ENCODE data around the gene COL26A1. TPM values are rescaled to one million over a fixed set of nuclear protein-coding genes. Genes with fewer than 3 reads are reported as not detected.

COL26A1 gene
- total RNA-seq, 1 donor from 2014 or later: not detected

- no peak for TF ChIP-seq CTCF (IDR thresholded peaks at IDR 0.05)
- Mint-ChIP-seq H3K27me3 (peaks cover 34% of the 10 kb centered on the region), H3K4me3 (no peak overlapping the region), H3K4me1 (no peaks in the 10 kb centered on the region), H3K9me3 (no peaks in the 10 kb centered on the region), H3K27ac (no peak overlapping the region), H3K36me3 (ENCODE audit: low read depth) (no peaks in the 10 kb centered on the region)
- ChIA-PET CTCF (no interaction called here), POLR2A (no interaction called here)
- DNase-seq (no peak), ATAC-seq (ENCODE audit: low read depth) (no peak)
- intact Hi-C loops (cut with micrococcal nuclease): no loop called here
Observed at GRCh38 chr7:101400751-101401150, 38.1 kb downstream of the COL26A1 start.

GRCh38 chr7:101401390-101402080 is 38.9 kb downstream of the COL26A1 start:
- ChIA-PET POLR2A (no interaction called here), CTCF (interaction anchor here (1.1 kb wide), 1 partner anchor 9 kb away, joined by 4 read pairs; no protein-coding TSS in a partner anchor)
- H3K36me3 Mint-ChIP-seq (ENCODE audit: low read depth): no peaks in the 10 kb centered on the region
- DNase-seq: no peak
- no peak overlapping the region for H3K27ac Mint-ChIP-seq
- H3K27me3 Mint-ChIP-seq: peaks cover 34% of the 10 kb centered on the region
- no peaks in the 10 kb centered on the region for H3K4me1 Mint-ChIP-seq
- no peak for TF ChIP-seq CTCF (IDR thresholded peaks at IDR 0.05)
- no peak overlapping the region for H3K4me3 Mint-ChIP-seq
- H3K9me3 Mint-ChIP-seq: no peaks in the 10 kb centered on the region
- ATAC-seq (ENCODE audit: low read depth): no peak
- intact Hi-C loops (cut with micrococcal nuclease): no loop called here

- CTCF ChIA-PET: interaction anchor here (1.1 kb wide), 1 partner anchor 9 kb away, joined by 4 read pairs; no protein-coding TSS in a partner anchor
- Mint-ChIP-seq H3K27me3 (peaks cover 38% of the 10 kb centered on the region), H3K27ac (no peak overlapping the region), H3K4me1 (no peaks in the 10 kb centered on the region), H3K36me3 (ENCODE audit: low read depth) (no peaks in the 10 kb centered on the region), H3K4me3 (no peak overlapping the region), H3K9me3 (no peaks in the 10 kb centered on the region)
- intact Hi-C loops (cut with micrococcal nuclease): no loop called here
- POLR2A ChIA-PET: no interaction called here
- TF ChIP-seq CTCF (IDR thresholded peaks at IDR 0.05): no peak
- DNase-seq: no peak
- ATAC-seq (ENCODE audit: low read depth): no peak
Observed at GRCh38 chr7:101402081-101402779, 39.6 kb downstream of the COL26A1 start.

- no peak for DNase-seq
Observed at GRCh38 chr7:101402835-101403234, 40.2 kb downstream of the COL26A1 start.

More at GRCh38 chr7:101402835-101403234, 40.2 kb downstream of the COL26A1 start:
- CTCF ChIA-PET: no interaction called here
- POLR2A ChIA-PET: no interaction called here
- no peaks in the 10 kb centered on the region for H3K4me1 Mint-ChIP-seq
- peaks cover 43% of the 10 kb centered on the region for H3K27me3 Mint-ChIP-seq
- H3K36me3 Mint-ChIP-seq (ENCODE audit: low read depth): no peaks in the 10 kb centered on the region
- H3K4me3 Mint-ChIP-seq: no peak overlapping the region
- intact Hi-C loops (cut with micrococcal nuclease): no loop called here
- no peak for TF ChIP-seq CTCF (IDR thresholded peaks at IDR 0.05)
- H3K27ac Mint-ChIP-seq: no peak overlapping the region
- ATAC-seq (ENCODE audit: low read depth): no peak
- no peaks in the 10 kb centered on the region for H3K9me3 Mint-ChIP-seq

Data from activated B cell treated with CpG ODN at 0.5 μM for 24 hours (primary cell).